HG03095 (cell line): Measurements from ENCODE around the gene KLHL18.
"Not testable (repeated sequence)": the region's sequence is repeated elsewhere in the genome, so short reads cannot be mapped to it uniquely, and the experiment has no call there.

Source experiments
- ATAC-seq: cut with Tn5 transposase; IDR thresholded peaks from one replicate; pipeline ENCODE4 v1.9.1; 2021; ENCODE audit warnings: moderate library complexity; ENCODE audit not compliant: unreplicated experiment

The KLHL18 gene

GRCh38 chr3:47356201-47356600 is 73.5 kb downstream of the KLHL18 start:
- ATAC-seq = no peak

DNA sequence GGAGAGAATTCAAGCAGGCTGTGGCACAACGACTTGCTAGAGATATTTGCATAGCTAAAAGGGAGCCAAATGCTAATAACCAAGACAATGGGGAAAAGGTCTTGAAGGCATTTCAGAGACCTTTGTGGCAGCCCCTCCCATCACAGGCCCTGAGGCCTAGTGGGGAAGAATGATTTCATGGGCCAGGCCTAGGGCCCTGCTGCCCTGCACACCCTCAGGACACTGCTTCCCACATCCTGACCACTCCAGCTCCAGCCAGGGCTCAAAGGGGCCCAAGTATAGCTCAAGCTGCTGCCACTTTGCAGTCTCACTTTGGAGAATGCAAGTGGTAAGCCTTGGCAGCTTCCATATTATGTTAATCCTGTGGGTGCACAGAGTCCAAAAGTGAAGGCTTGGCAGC is 76.6 kb downstream of the KLHL18 start:
- ATAC-seq = no peak

GRCh38 chr3:47360110-47360517 is 77.4 kb downstream of the KLHL18 start:
- ATAC-seq = not testable (repeated sequence)

DNA sequence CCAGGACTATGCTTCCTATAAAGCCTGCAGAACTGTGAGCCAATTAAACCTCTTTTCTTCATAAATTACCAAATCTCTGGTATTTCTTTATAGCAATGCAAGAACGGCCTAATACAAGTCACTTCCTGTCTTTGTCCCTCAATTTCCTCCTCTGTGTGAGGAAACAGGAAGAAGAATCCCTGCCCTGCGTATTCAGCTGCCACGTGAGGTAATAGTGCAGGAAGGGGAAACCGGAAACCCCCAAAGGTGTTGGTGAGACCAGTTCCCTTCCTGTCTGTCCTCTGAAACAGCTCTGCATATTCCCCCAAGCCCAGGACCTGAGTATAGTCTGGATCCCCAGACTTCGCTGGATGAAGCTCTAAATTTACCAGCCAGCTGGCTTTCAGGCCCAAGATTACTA is 80.0 kb downstream of the KLHL18 start:
- ATAC-seq = no peak

GRCh38 chr3:47365213-47366153 is 82.7 kb downstream of the KLHL18 start:
- ATAC-seq = no peak

- no peak for ATAC-seq
Measured at GRCh38 chr3:47366833-47367232, 84.1 kb downstream of the KLHL18 start.

GRCh38 chr3:47367631-47368030 is 84.9 kb downstream of the KLHL18 start:
- no peak for ATAC-seq

DNA sequence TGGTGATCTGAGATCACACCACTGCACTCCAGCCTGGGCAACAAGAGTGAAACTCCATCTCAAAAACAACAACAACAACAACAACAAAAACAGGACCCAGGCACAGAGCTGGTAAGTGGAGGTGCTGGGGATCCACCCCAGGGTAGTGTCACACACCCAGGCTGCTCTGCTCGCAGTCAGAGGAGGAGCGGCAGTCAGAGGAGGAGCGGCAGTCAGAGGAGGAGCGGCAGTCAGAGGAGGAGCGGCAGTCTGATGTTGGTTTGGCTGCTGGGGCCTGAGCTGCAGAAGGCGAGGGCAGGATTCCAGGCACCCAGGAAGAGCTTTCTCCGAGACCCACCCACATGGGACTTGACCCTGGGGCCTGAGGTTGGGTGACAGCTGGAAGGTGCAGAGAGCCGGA is 87.3 kb downstream of the KLHL18 start:
- not testable (repeated sequence) for ATAC-seq

GRCh38 chr3:47370887-47371697 is 88.3 kb downstream of the KLHL18 start:
- ATAC-seq = no peak

- no peak for ATAC-seq
Measured at GRCh38 chr3:47374587-47374986, 91.8 kb downstream of the KLHL18 start.

DNA sequence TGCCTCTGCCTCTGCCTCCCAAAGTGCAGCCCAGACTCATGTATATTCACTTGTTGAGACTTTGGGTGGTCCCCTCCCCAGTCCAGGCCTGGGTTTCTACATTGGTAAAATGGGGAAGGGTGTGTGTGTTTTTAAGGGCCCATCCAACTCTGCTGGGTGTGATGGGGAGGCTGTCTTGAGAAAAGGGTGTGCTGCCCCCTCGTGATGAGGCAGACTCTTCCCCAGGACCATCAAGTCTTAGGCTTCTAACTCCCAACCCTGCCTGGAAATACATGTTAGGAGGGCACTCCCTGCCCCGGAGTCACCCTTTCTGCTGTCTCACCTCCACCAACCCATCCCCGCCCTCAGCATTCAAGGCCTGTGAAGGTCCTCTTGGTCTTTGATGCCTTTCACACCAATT is 93.6 kb downstream of the KLHL18 start:
- no peak for ATAC-seq

DNA sequence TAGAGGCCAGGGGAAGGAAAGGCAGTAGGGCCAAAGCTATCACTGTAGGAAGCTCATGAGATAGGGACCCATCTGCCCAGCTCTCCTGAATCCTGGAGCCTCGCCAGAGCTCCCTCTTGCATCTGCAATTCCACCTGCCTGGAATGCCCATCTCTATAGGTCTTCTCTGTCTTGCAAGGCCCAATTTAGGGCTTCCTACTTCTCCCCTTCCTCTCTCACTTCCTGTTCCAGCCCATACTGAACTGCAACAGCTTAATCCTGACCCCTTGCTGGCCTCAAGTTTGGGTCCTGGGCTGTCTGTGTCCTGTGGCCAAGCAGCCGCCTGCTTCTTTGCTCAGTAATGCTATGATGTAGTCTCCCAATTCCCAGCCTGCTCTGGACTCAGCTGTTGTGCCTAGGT is 94.4 kb downstream of the KLHL18 start:
- no peak for ATAC-seq

- no peak for ATAC-seq
Measured at GRCh38 chr3:47378869-47379268, 96.1 kb downstream of the KLHL18 start.

DNA sequence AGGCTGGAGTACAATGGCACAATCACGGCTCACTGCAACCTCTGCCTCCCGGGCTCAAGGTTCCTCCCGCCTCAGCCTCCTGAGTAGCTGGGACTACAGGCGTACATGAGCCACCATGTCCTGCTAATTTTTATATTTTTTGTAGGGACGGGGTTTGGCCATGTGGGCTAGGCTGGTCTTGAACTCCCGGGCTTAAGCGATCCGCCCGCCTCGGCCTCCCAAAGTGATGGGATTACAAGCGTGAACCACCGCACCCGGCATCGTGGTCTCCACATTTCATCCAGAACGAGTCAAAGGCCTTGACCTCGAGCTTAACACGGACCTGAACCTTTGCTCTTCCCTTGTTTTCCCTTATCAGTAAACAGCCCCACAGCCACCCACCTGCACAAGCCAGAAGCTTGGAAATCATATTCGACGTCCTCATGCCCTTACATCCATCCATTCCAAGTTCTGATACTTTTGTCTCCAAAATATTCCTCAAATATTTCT is 96.7 kb downstream of the KLHL18 start:
- ATAC-seq = no peak

DNA sequence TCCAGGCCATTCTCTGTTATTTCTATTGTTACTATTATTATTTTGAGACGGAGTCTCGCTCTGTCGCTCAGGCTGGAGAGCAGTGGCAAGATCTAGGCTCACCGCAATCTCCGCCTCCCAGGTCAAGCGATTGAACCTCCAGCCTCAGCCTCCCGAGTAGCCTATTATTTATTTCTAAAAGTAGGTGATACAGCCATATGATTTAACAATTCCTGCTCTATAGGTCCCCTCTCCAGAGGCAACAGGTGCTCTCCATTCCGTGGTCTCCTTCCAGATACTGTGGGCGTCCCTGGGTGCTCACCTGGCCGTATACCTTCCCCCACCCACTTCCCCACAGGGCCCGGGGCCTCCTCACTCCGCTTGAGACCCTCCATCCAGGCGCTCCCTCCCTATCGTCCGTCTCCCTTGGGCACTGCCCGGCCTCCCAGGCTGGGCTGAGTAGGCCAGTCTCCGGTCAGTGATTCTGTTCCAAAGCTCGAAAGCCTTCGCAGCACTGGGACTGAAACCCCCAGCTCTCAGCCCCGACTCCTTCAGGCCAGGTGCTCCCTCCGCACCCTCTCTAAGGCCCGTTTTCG is 97.4 kb downstream of the KLHL18 start:
- no peak for ATAC-seq

- peak; percentile 69 for ATAC-seq
Measured at GRCh38 chr3:47380601-47381316, 98.0 kb downstream of the KLHL18 start, which contains the start of gene PTPN23. PTPN23 (plus strand) TSS chr3:47381021; CDS start chr3:47381097, 76 bp downstream.

DNA sequence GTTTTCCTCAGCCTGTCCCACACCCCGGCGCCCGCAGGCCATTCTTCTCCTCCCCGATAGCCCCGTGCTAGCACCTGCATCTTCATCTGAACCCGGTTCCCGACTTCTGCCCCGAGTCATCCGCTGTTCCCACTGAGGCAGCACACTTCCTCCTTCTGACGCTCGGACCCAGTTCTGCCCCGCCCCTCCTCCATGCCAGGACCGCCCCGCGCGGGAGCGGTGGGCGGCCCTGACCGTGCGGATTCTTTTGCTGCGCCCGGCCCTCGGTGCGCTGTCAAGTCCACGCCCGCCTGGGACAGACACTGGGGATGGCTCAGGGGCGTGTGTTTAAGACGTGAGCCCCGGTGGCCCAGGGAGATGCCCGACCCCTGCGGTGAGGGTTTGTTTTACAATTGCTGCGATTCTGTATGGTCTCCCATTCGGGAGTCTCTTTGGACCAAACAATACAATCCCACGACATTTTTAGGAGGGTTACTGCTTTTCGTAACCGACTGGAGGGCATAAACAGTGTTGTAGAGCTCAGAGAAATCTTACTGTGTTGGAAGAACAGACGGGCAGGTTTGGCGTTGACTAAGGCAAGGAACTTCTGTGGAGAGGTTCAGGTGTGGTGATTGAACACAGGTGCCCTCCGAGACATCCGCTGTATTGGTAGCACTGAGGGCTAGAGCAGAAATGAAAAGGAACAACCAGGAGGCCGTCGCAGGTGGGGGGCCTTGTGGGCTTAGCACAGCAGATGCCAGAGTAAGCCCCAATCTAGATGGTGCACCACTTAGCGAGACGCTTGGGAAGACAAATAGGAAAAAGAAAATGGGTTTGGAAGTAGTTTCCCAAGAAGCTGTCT is 98.8 kb downstream of the KLHL18 start:
- peak; percentile 49 for ATAC-seq

DNA sequence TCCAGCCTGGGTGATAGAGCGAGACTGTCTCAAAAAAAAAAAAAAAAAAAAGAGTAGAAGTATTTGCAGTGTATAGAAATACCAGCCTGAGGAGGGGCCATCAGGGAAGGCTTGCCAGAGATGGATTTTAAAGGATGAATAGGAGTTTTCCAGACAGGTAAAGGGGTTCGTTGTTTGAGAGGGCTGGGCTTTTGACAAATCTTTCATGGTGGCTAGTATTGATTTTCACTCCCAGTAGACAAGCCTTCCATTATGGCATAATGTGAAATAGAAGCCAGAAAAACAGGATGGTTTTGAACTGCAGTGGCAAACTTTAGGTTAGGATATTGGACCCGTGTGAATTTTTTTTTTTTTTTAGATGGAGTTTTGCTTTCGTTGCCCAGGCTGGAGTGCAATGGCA is 101.7 kb downstream of the KLHL18 start:
- no peak for ATAC-seq

DNA sequence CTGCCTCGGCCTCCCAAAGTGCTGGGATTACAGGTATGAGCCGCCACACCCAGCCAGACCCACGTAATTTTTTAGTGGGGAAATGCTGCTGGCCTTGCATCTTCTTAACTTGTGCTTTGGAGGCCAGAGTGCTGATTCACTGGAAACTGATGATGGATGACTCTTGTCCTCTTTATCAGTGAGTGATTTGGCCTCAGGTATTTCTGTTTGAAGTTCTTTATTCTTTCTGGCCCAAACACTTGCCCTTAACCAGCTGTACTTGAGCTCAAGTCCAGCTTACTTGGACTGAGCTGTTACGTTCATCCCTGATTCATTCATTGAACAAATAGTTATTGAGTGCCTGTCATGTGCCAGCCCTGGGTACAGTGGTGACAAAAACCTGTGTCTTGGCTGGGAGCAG is 102.3 kb downstream of the KLHL18 start:
- ATAC-seq = no peak

GRCh38 chr3:47385796-47386195 is 103.1 kb downstream of the KLHL18 start:
- no peak for ATAC-seq
